ENCODE measurements around the gene SMC1B. TPM values are rescaled to one million over a fixed set of nuclear protein-coding genes. Genes with fewer than 3 reads are reported as not detected.

The SMC1B gene
- total and polyA plus RNA-seq, 2 experiments from 2014 or later: 0.10 TPM; not detected in 1

DNA sequence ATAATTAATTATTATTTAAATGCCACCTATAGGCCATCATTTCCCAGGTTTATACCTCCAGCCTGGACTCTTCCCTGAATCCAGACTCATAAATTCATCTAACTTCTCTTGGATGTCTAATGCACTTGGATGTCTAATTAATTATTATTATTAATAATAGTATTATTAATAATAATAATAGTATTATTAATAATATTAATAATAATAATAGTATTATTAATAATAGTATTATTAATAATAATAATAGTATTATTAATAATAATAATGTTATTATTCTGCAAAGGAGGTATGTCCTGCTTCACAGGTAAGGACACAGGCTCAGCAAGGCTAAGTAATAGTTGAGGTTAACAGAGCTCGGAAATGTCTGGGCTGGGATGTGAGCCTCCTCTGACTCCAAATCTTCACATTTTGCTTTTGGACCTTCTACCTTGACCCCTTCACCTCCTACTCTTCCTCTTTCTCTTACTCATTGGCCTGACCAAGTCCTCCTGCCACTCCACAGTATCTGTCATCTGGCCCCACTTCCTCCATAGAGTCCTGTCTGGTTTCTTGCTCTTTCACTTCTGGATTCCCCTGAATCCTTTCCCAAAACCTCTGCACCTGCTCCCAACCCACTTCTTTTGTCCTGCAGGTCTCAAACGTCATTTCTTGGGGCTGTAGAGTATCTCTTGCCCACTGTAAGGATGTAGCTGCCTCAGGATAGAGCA is 8.1 kb upstream of the SMC1B start:
- no peaks in the 10 kb centered on the region for H3K27me3 ChIP-seq (ENCODE audit: insufficient read depth)
- no peak for ATAC-seq

DNA sequence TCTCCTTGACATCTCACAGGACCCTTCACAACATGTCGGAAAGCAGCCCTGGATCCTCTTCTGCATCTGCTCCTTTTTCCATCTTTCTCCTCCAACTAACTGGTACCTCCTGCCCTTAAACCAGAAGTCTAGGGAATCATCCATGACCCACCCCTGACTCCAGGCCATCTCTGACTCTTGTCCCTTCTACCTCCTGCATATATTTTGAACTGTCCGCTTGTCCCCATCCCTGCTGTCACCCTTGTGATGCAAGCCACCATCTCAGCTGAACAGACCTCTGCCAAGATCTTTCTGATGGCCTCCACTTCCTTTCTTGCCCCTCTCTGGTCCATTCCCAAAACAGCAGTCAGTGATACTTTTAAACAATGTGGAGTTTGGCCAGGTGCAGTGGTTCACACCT is 7.1 kb upstream of the SMC1B start:
- no peaks in the 10 kb centered on the region for H3K79me2 ChIP-seq (replicated peaks; ENCODE audit: insufficient read depth)
- no peak overlapping the region for H3K27ac ChIP-seq (ENCODE audit: low read depth)
- Mint-ChIP-seq H3K27me3 (ENCODE audit: insufficient read depth, low read depth, poor library complexity) (peaks cover 9% of the 10 kb centered on the region), H3K27ac (no peak overlapping the region), H3K4me1 (peaks cover 3% of the 10 kb centered on the region; the same call in 2 of the 3 replicates), H3K36me3 (ENCODE audit: low read depth) (peaks cover 14% of the 10 kb centered on the region), H3K9me3 (no peaks in the 10 kb centered on the region), H3K4me3 (no peak overlapping the region)
- DNase-seq (ENCODE audit: low spot score): no peak
- no peak overlapping the region for H3K4me3 ChIP-seq
- H3K9me2 ChIP-seq (ENCODE audit: insufficient read depth): no peaks in the 10 kb centered on the region
- no peaks in the 10 kb centered on the region for H3F3A ChIP-seq (replicated peaks; ENCODE audit: low read depth)
- H3K4me1 ChIP-seq (ENCODE audit: insufficient read depth): no peaks in the 10 kb centered on the region
- no peaks in the 10 kb centered on the region for H3K36me3 ChIP-seq (ENCODE audit: insufficient read depth)
- no peak overlapping the region for H2AFZ ChIP-seq
- H3K27me3 ChIP-seq (ENCODE audit: insufficient read depth): no peaks in the 10 kb centered on the region
- no peak overlapping the region for H3K4me2 ChIP-seq
- no peaks in the 10 kb centered on the region for H4K20me1 ChIP-seq (replicated peaks; ENCODE audit: insufficient read depth)
- ATAC-seq: no peak
- no peak for TF ChIP-seq ZNF331 (CRISPR knock-in tag; IDR thresholded peaks at IDR 0.05; ENCODE audit: low read depth)
- TF ChIP-seq CREB1 (CRISPR knock-in tag; IDR thresholded peaks at IDR 0.05; ENCODE audit: low read depth): no peak
- TF ChIP-seq ZNF114 (CRISPR knock-in tag; IDR thresholded peaks at IDR 0.05): no peak
- TF ChIP-seq, protein P1, sequence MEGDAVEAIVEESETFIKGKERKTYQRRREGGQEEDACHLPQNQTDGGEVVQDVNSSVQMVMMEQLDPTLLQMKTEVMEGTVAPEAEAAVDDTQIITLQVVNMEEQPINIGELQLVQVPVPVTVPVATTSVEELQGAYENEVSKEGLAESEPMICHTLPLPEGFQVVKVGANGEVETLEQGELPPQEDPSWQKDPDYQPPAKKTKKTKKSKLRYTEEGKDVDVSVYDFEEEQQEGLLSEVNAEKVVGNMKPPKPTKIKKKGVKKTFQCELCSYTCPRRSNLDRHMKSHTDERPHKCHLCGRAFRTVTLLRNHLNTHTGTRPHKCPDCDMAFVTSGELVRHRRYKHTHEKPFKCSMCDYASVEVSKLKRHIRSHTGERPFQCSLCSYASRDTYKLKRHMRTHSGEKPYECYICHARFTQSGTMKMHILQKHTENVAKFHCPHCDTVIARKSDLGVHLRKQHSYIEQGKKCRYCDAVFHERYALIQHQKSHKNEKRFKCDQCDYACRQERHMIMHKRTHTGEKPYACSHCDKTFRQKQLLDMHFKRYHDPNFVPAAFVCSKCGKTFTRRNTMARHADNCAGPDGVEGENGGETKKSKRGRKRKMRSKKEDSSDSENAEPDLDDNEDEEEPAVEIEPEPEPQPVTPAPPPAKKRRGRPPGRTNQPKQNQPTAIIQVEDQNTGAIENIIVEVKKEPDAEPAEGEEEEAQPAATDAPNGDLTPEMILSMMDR (conservative IDR thresholded peaks at IDR 0.05; ENCODE audit: low read depth in 2 of 2): no peak
- TF ChIP-seq EZH2phosphoT487 (IDR thresholded peaks at IDR 0.05; ENCODE audit: unreplicated experiment): no peak
- no peak for TF ChIP-seq NANOG (IDR thresholded peaks at IDR 0.05; ENCODE audit: borderline replicate concordance)
- TF ChIP-seq EZH2 (IDR thresholded peaks at IDR 0.05; ENCODE audit: low read depth, unreplicated experiment): no peak
- TF ChIP-seq JUNB (IDR thresholded peaks at IDR 0.05; ENCODE audit: unreplicated experiment): no peak
- TF ChIP-seq, protein P2, sequence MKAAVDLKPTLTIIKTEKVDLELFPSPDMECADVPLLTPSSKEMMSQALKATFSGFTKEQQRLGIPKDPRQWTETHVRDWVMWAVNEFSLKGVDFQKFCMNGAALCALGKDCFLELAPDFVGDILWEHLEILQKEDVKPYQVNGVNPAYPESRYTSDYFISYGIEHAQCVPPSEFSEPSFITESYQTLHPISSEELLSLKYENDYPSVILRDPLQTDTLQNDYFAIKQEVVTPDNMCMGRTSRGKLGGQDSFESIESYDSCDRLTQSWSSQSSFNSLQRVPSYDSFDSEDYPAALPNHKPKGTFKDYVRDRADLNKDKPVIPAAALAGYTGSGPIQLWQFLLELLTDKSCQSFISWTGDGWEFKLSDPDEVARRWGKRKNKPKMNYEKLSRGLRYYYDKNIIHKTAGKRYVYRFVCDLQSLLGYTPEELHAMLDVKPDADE (IDR thresholded peaks at IDR 0.05): no peak
- TF ChIP-seq, protein P3, sequence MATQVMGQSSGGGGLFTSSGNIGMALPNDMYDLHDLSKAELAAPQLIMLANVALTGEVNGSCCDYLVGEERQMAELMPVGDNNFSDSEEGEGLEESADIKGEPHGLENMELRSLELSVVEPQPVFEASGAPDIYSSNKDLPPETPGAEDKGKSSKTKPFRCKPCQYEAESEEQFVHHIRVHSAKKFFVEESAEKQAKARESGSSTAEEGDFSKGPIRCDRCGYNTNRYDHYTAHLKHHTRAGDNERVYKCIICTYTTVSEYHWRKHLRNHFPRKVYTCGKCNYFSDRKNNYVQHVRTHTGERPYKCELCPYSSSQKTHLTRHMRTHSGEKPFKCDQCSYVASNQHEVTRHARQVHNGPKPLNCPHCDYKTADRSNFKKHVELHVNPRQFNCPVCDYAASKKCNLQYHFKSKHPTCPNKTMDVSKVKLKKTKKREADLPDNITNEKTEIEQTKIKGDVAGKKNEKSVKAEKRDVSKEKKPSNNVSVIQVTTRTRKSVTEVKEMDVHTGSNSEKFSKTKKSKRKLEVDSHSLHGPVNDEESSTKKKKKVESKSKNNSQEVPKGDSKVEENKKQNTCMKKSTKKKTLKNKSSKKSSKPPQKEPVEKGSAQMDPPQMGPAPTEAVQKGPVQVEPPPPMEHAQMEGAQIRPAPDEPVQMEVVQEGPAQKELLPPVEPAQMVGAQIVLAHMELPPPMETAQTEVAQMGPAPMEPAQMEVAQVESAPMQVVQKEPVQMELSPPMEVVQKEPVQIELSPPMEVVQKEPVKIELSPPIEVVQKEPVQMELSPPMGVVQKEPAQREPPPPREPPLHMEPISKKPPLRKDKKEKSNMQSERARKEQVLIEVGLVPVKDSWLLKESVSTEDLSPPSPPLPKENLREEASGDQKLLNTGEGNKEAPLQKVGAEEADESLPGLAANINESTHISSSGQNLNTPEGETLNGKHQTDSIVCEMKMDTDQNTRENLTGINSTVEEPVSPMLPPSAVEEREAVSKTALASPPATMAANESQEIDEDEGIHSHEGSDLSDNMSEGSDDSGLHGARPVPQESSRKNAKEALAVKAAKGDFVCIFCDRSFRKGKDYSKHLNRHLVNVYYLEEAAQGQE (IDR thresholded peaks at IDR 0.05; ENCODE audit: unreplicated experiment): no peak
- TF ChIP-seq STAT1 (IDR thresholded peaks at IDR 0.05; ENCODE audit: unreplicated experiment): no peak
- TF ChIP-seq POLR2AphosphoS5 (IDR thresholded peaks at IDR 0.05; ENCODE audit: low read depth): no peak

More for the DNA sequence above, 8.1 kb upstream of the SMC1B start:
- DNase-seq (ENCODE audit: low spot score): no peak
- peaks cover 2% of the 10 kb centered on the region; the same call in 1 of the 3 replicates for H3K9me3 Mint-ChIP-seq
- H3K27ac Mint-ChIP-seq: no peak overlapping the region
- no peak overlapping the region for H3K4me2 ChIP-seq
- H3K79me2 ChIP-seq (replicated peaks; ENCODE audit: insufficient read depth): no peaks in the 10 kb centered on the region
- H3K4me1 ChIP-seq (ENCODE audit: insufficient read depth): no peaks in the 10 kb centered on the region
- no peak overlapping the region for H2AFZ ChIP-seq
- H3K4me3 Mint-ChIP-seq: no peak overlapping the region
- no peak overlapping the region for H3K27ac ChIP-seq (ENCODE audit: low read depth)
- peaks cover 17% of the 10 kb centered on the region for H3K36me3 Mint-ChIP-seq (ENCODE audit: low read depth)
- TF ChIP-seq, protein P2 (IDR thresholded peaks at IDR 0.05): no peak
- TF ChIP-seq ZNF331 (CRISPR knock-in tag; IDR thresholded peaks at IDR 0.05; ENCODE audit: low read depth): no peak
- no peaks in the 10 kb centered on the region for H4K20me1 ChIP-seq (replicated peaks; ENCODE audit: insufficient read depth)
- no peaks in the 10 kb centered on the region for H3K36me3 ChIP-seq (ENCODE audit: insufficient read depth)
- H3F3A ChIP-seq (replicated peaks; ENCODE audit: low read depth): no peaks in the 10 kb centered on the region
- peaks cover 3% of the 10 kb centered on the region; the same call in 2 of the 3 replicates for H3K4me1 Mint-ChIP-seq
- H3K9me2 ChIP-seq (ENCODE audit: insufficient read depth): no peaks in the 10 kb centered on the region
- H3K27me3 Mint-ChIP-seq (ENCODE audit: insufficient read depth, low read depth, poor library complexity): peaks cover 7% of the 10 kb centered on the region
- no peak overlapping the region for H3K4me3 ChIP-seq
